Astrocyte (in vitro differentiated cells and primary cell): ENCODE measurements around the gene DISC1. TPM values are rescaled to one million over a fixed set of nuclear protein-coding genes. Genes with fewer than 3 reads are reported as not detected.

ENCODE experiments used
- DNase-seq: peaks from one replicate; pipeline ENCODE4 v3.0.0-alpha.2; 2010; ENCODE audit warnings: low read depth
- FAIRE-seq: peaks from 2 replicates; lab custom pipeline; 2011; peaks lifted over from hg19 to GRCh38; lab: Jason Lieb, UNC
- H2AFZ ChIP-seq: 2 replicates; pipeline ENCODE4 v1.6.0; 2012; ENCODE audit warnings: low read depth, low read length, inconsistent platforms
- H3K27ac ChIP-seq: 2 replicates; pipeline ENCODE4 v1.5.1; 2011; ENCODE audit warnings: low read depth, low read length, inconsistent platforms
- H3K27me3 ChIP-seq: 2 replicates; pipeline ENCODE4 v1.6.0; 2011; ENCODE audit warnings: low read length, inconsistent platforms; ENCODE audit not compliant: insufficient read depth
- H3K36me3 ChIP-seq: 2 replicates; pipeline ENCODE4 v1.5.1; 2011; ENCODE audit warnings: low read length, inconsistent platforms; ENCODE audit not compliant: insufficient read depth
- H3K4me1 ChIP-seq: 2 replicates; pipeline ENCODE4 v1.5.1; 2011; ENCODE audit warnings: low read length, inconsistent platforms; ENCODE audit not compliant: insufficient read depth
- H3K4me2 ChIP-seq: 2 replicates; pipeline ENCODE4 v1.6.0; 2012; ENCODE audit warnings: low read length, inconsistent platforms
- H3K4me3 ChIP-seq: 2 replicates; pipeline ENCODE4 v1.5.1; 2011; ENCODE audit warnings: low read depth, mild to moderate bottlenecking, low read length, inconsistent platforms; ENCODE audit not compliant: insufficient read depth
- H3K79me2 ChIP-seq: 2 replicates; pipeline ENCODE4 v1.6.0; 2012; ENCODE audit warnings: mild to moderate bottlenecking, low read length, inconsistent platforms; ENCODE audit not compliant: insufficient read depth
- H3K9ac ChIP-seq: 2 replicates; pipeline ENCODE4 v1.6.0; 2012; ENCODE audit warnings: mild to moderate bottlenecking, low read length, inconsistent platforms
- H3K9me3 ChIP-seq: 2 replicates; pipeline ENCODE4 v1.5.1; 2012; ENCODE audit warnings: low read depth, mild to moderate bottlenecking, low read length, inconsistent platforms; ENCODE audit not compliant: insufficient read depth
- H4K20me1 ChIP-seq: 2 replicates; pipeline ENCODE4 v1.6.0; 2012; ENCODE audit warnings: low read length, inconsistent platforms; ENCODE audit not compliant: insufficient read depth
- H3K27ac Mint-ChIP-seq: one replicate; pipeline ENCODE4 v1.8.0; 2021; ENCODE audit warnings: mild to moderate bottlenecking, mixed read lengths; ENCODE audit not compliant: unreplicated experiment
- H3K27me3 Mint-ChIP-seq: one replicate; pipeline ENCODE4 v1.8.0; 2021; ENCODE audit warnings: low read depth, mixed read lengths; ENCODE audit not compliant: unreplicated experiment
- H3K36me3 Mint-ChIP-seq: one replicate; pipeline ENCODE4 v1.8.0; 2021; ENCODE audit warnings: low read depth, mixed read lengths; ENCODE audit not compliant: unreplicated experiment
- H3K4me1 Mint-ChIP-seq: one replicate; pipeline ENCODE4 v1.8.0; 2021; ENCODE audit warnings: low read depth, mixed read lengths; ENCODE audit not compliant: unreplicated experiment
- H3K4me3 Mint-ChIP-seq: one replicate; pipeline ENCODE4 v1.8.0; 2021; ENCODE audit warnings: mild to moderate bottlenecking, moderate library complexity, mixed read lengths; ENCODE audit not compliant: unreplicated experiment
- H3K9me3 Mint-ChIP-seq: one replicate; pipeline ENCODE4 v1.8.0; 2021; ENCODE audit warnings: mild to moderate bottlenecking, mixed read lengths; ENCODE audit not compliant: unreplicated experiment
- CTCF ChIP-seq: IDR thresholded peaks from 2 replicates; pipeline ENCODE4 v1.5.1; 2011; ENCODE audit warnings: low read depth, mild to moderate bottlenecking, inconsistent platforms, low read length, moderate library complexity; ENCODE audit not compliant: insufficient read depth
- EZH2 ChIP-seq: IDR thresholded peaks from 2 replicates; pipeline ENCODE4 v1.6.1; 2012; ENCODE audit warnings: mild to moderate bottlenecking, low read length, inconsistent platforms; ENCODE audit not compliant: insufficient read depth
- total RNA-seq: library from RNA; stranded (reverse); gene quantifications from 2 replicates; pipeline ENCODE4 v1.2.1, GENCODE V29; 2021

The DISC1 gene
- total RNA-seq, 1 donor from 2014 or later = 9.1 TPM

- FAIRE-seq = no peak
- no peak overlapping the region for H3K4me2 ChIP-seq
- no peak overlapping the region for H3K27ac Mint-ChIP-seq
- peaks cover 3% of the 10 kb centered on the region for H3K9me3 Mint-ChIP-seq
- H3K4me1 Mint-ChIP-seq = peaks cover 14% of the 10 kb centered on the region
- H3K27me3 ChIP-seq = no peaks in the 10 kb centered on the region
- DNase-seq = no peak
- no peaks in the 10 kb centered on the region for H3K36me3 ChIP-seq
- H3K36me3 Mint-ChIP-seq = peaks cover 2% of the 10 kb centered on the region
- H3K4me3 ChIP-seq = no peak overlapping the region
- H3K79me2 ChIP-seq = no peaks in the 10 kb centered on the region
- H4K20me1 ChIP-seq = no peaks in the 10 kb centered on the region
- peaks cover 11% of the 10 kb centered on the region for H3K4me1 ChIP-seq
- H2AFZ ChIP-seq = no peak overlapping the region
- no peaks in the 10 kb centered on the region for H3K27me3 Mint-ChIP-seq
- no peak overlapping the region for H3K27ac ChIP-seq
- no peaks in the 10 kb centered on the region for H3K9me3 ChIP-seq
- no peak overlapping the region for H3K4me3 Mint-ChIP-seq
- TF ChIP-seq EZH2 (no peak), CTCF (no peak)
- no peak overlapping the region for H3K9ac ChIP-seq
Observed at GRCh38 chr1:231953660-231954059, 327.1 kb downstream of the DISC1 start.

DNA sequence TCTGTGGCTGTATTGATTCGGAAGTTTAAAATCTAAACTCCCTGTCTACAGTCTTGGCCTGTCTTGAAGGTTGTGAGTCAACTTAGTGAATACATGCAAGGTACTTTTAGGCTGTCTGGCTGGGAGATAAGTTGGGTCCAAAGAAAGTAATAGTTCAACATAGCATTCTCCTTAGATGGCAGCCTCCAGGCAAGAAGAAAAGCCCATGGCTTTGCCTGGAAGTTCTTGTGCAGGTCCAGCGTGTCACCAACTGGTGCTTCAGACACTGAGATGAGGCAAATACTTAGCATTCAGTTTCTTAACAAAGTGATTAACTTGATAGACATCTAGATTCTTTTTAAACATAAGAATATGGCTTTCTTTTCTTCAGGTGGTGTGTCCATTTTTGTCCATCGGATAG is 328.2 kb downstream of the DISC1 start:
- Mint-ChIP-seq H3K9me3 (peaks cover 3% of the 10 kb centered on the region), H3K4me1 (peaks cover 14% of the 10 kb centered on the region), H3K36me3 (peaks cover 2% of the 10 kb centered on the region), H3K27ac (no peak overlapping the region), H3K27me3 (no peaks in the 10 kb centered on the region), H3K4me3 (no peak overlapping the region)
- peaks cover 11% of the 10 kb centered on the region for H3K4me1 ChIP-seq
- no peaks in the 10 kb centered on the region for H3K79me2 ChIP-seq
- no peaks in the 10 kb centered on the region for H3K36me3 ChIP-seq
- no peak overlapping the region for H3K9ac ChIP-seq
- TF ChIP-seq CTCF (no peak), EZH2 (no peak)
- H3K4me2 ChIP-seq = no peak overlapping the region
- H3K9me3 ChIP-seq = no peaks in the 10 kb centered on the region
- H3K27ac ChIP-seq = no peak overlapping the region
- no peaks in the 10 kb centered on the region for H4K20me1 ChIP-seq
- no peak overlapping the region for H2AFZ ChIP-seq
- DNase-seq (no peak), FAIRE-seq (no peak)
- no peak overlapping the region for H3K4me3 ChIP-seq
- no peaks in the 10 kb centered on the region for H3K27me3 ChIP-seq

GRCh38 chr1:231957359-231957758 is 330.8 kb downstream of the DISC1 start:
- Mint-ChIP-seq H3K4me3 (no peak overlapping the region), H3K36me3 (peaks cover 15% of the 10 kb centered on the region), H3K27ac (no peak overlapping the region), H3K9me3 (peaks cover 10% of the 10 kb centered on the region), H3K27me3 (no peaks in the 10 kb centered on the region), H3K4me1 (no peaks in the 10 kb centered on the region)
- no peaks in the 10 kb centered on the region for H3K9me3 ChIP-seq
- no peak overlapping the region for H3K9ac ChIP-seq
- no peak overlapping the region for H3K4me2 ChIP-seq
- no peak overlapping the region for H3K4me3 ChIP-seq
- H3K79me2 ChIP-seq = no peaks in the 10 kb centered on the region
- TF ChIP-seq CTCF = no peak
- no peak for TF ChIP-seq EZH2
- no peak for FAIRE-seq
- no peak for DNase-seq
- no peaks in the 10 kb centered on the region for H3K36me3 ChIP-seq
- H3K27ac ChIP-seq = no peak overlapping the region
- no peaks in the 10 kb centered on the region for H3K4me1 ChIP-seq
- no peaks in the 10 kb centered on the region for H4K20me1 ChIP-seq
- H2AFZ ChIP-seq = no peak overlapping the region
- no peaks in the 10 kb centered on the region for H3K27me3 ChIP-seq
